Measurements from ENCODE around the gene CIRBP. TPM values are rescaled to one million over a fixed set of nuclear protein-coding genes. Genes with fewer than 3 reads are reported as not detected.

Gene CIRBP
- polyA plus RNA-seq, 1 of the 3 experiments (the other 2 are of a cell fraction): 762 TPM

- TF ChIP-seq EP300 (IDR thresholded peaks at IDR 0.05; ENCODE audit: borderline replicate concordance in 1 of 2, low read depth in 1 of 2, low read length in 1 of 2) (0 out of 4 replicates have a peak, but pooled peaks of 1 of the 2 experiments have one; percentile 3), RFX5 (IDR thresholded peaks at IDR 0.05; ENCODE audit: low read length) (no peak), PBX3 (IDR thresholded peaks at IDR 0.05) (no peak), FOXJ3 (CRISPR knock-in tag; IDR thresholded peaks at IDR 0.05) (no peak), SIN3A (IDR thresholded peaks at IDR 0.05; ENCODE audit: borderline replicate concordance, low read depth, low read length) (no peak), ELF1 (IDR thresholded peaks at IDR 0.05) (no peak), TCF12 (IDR thresholded peaks at IDR 0.05) (no peak), CHD2 (IDR thresholded peaks at IDR 0.05; ENCODE audit: low read length, partially characterized antibody) (peak; percentile 58), EZH2phosphoT487 (IDR thresholded peaks at IDR 0.05; ENCODE audit: borderline replicate concordance, low read depth) (no peak), IRF3 (IDR thresholded peaks at IDR 0.05; ENCODE audit: low read depth, low read length) (no peak), MAX (IDR thresholded peaks at IDR 0.05; ENCODE audit: low read depth) (no peak), FOXM1 (IDR thresholded peaks at IDR 0.05; ENCODE audit: low read depth) (no peak)
- Histone ChIP-seq H3F3A (replicated peaks; ENCODE audit: insufficient read depth) (peaks cover 45% of the 10 kb centered on the region), H3K9me3 (no peaks in the 10 kb centered on the region), H2AFZ (ENCODE audit: low read depth) (no peak overlapping the region), H3K27ac (ENCODE audit: low read depth in 2 of 2, low read length in 1 of 2) (peak overlapping the region; percentile 95 to 99), H3K36me3 (replicated peaks in 1 of 2; ENCODE audit: control insufficient read depth in 1 of 2, insufficient read depth in 2 of 2, low read length in 1 of 2) (peaks cover 23 to 31% of the 10 kb centered on the region in 2 experiments), H3K4me2 (peak overlapping the region; percentile 99), H4K20me1 (ENCODE audit: insufficient read depth) (peaks cover 37% of the 10 kb centered on the region), H3K4me3 (ENCODE audit: low read depth in 2 of 2, low read length in 1 of 2) (peak overlapping the region; percentile 79 to 86), H3K9me2 (no peaks in the 10 kb centered on the region), H3K79me2 (ENCODE audit: insufficient read depth) (peaks cover 66% of the 10 kb centered on the region), H3K9ac (peak overlapping the region; percentile 98), H3K4me1 (ENCODE audit: control insufficient read depth in 1 of 2, insufficient read depth in 2 of 2, low read depth in 1 of 2, low read length in 1 of 2) (peaks cover 23 to 30% of the 10 kb centered on the region in 2 experiments; a peak in 3 of 4 replicates), H3K27me3 (ENCODE audit: insufficient read depth) (no peaks in the 10 kb centered on the region)
- under 1% methylated on average over 34 of the region's 90 CpGs for WGBS (ENCODE audit: low lambda C conversion rate)
- POLR2A ChIA-PET: interaction anchor here (1.3 kb wide), 1 partner anchor 16 kb away, joined by 5 read pairs; no protein-coding TSS in a partner anchor
- CTCF ChIA-PET: interaction anchor here (0.8 to 7.8 kb wide), 3 partner anchors 9 to 35 kb away, joined by 3 to 99 read pairs (median 13); no protein-coding TSS in a partner anchor
- peak; percentile 73 for DNase-seq
Measured at GRCh38 chr19:1250437-1251260, 18.5 kb upstream of the CIRBP start.
